DND-41 (cell line): Measurements from ENCODE around the gene BAHD1.

Source experiments
- ATAC-seq: fragments of 200-7000 bp; cut with Tn5 transposase; 3 replicates; pipeline ENCODE4 v1.9.1; 2021; ENCODE audit warnings: low read depth; ENCODE audit not compliant: insufficient read depth
- DNase-seq: peaks from one replicate; pipeline ENCODE4 v3.0.0-alpha.2; 2020
- H2AFZ ChIP-seq: 2 replicates; pipeline ENCODE4 v1.6.0; 2012; ENCODE audit warnings: low read depth, low read length
- H3K27ac ChIP-seq: 2 replicates; pipeline ENCODE4 v1.5.1; 2012; ENCODE audit warnings: low read length, inconsistent platforms
- H3K27me3 ChIP-seq: fragments of 200-600 bp; sonication (generic); 2 replicates; pipeline ENCODE4 v1.6.0; 2012; ENCODE audit warnings: low read length, mild to moderate bottlenecking, inconsistent platforms; ENCODE audit not compliant: insufficient read depth, poor library complexity
- H3K36me3 ChIP-seq: 2 replicates; pipeline ENCODE4 v1.5.1; 2012; ENCODE audit warnings: low read length, inconsistent platforms; ENCODE audit not compliant: insufficient read depth
- H3K4me1 ChIP-seq: 2 replicates; pipeline ENCODE4 v1.5.1; 2012; ENCODE audit warnings: mild to moderate bottlenecking, low read length; ENCODE audit not compliant: insufficient read depth
- H3K4me2 ChIP-seq: 2 replicates; pipeline ENCODE4 v1.6.0; 2012; ENCODE audit warnings: mild to moderate bottlenecking, moderate library complexity, low read length, inconsistent platforms; ENCODE audit not compliant: insufficient read depth
- H3K4me3 ChIP-seq, 2 experiments: fragments of 200-600 bp in 1 of 2; shearing (Covaris generic) in 1 of 2; 2 replicates each; pipeline ENCODE4 v1.5.1; 2012 to 2016; ENCODE audit warnings: inconsistent platforms in 2 of 2, low read length in 2 of 2, mild to moderate bottlenecking in 2 of 2, low read depth in 1 of 2, moderate library complexity in 1 of 2
- H3K79me2 ChIP-seq: 2 replicates; pipeline ENCODE4 v1.6.0; 2012; ENCODE audit warnings: low read length, inconsistent platforms; ENCODE audit not compliant: insufficient read depth
- H3K9ac ChIP-seq: 2 replicates; pipeline ENCODE4 v1.6.0; 2012; ENCODE audit warnings: low read depth, mild to moderate bottlenecking, inconsistent platforms, low read length, moderate library complexity
- H3K9me3 ChIP-seq: 2 replicates; pipeline ENCODE4 v1.5.1; 2012; ENCODE audit warnings: low read length, moderate library complexity, mild to moderate bottlenecking, inconsistent platforms; ENCODE audit not compliant: insufficient read depth, severe bottlenecking
- H4K20me1 ChIP-seq: 2 replicates; pipeline ENCODE4 v1.6.0; 2012; ENCODE audit warnings: low read length; ENCODE audit not compliant: insufficient read depth
- EZH2 ChIP-seq: IDR thresholded peaks from 3 replicates; pipeline ENCODE4 v1.6.1; 2012; ENCODE audit warnings: borderline replicate concordance, low read depth, mild to moderate bottlenecking, moderate library complexity, low read length, inconsistent platforms; ENCODE audit not compliant: severe bottlenecking
- TF ChIP-seq, protein P1 (sequence below): IDR thresholded peaks from 2 replicates; pipeline ENCODE4 v1.5.1; 2012; ENCODE audit warnings: borderline replicate concordance, low read length, moderate library complexity, mild to moderate bottlenecking; ENCODE audit not compliant: poor library complexity, severe bottlenecking; ENCODE audit errors: extremely low read depth

BAHD1 gene

DNA sequence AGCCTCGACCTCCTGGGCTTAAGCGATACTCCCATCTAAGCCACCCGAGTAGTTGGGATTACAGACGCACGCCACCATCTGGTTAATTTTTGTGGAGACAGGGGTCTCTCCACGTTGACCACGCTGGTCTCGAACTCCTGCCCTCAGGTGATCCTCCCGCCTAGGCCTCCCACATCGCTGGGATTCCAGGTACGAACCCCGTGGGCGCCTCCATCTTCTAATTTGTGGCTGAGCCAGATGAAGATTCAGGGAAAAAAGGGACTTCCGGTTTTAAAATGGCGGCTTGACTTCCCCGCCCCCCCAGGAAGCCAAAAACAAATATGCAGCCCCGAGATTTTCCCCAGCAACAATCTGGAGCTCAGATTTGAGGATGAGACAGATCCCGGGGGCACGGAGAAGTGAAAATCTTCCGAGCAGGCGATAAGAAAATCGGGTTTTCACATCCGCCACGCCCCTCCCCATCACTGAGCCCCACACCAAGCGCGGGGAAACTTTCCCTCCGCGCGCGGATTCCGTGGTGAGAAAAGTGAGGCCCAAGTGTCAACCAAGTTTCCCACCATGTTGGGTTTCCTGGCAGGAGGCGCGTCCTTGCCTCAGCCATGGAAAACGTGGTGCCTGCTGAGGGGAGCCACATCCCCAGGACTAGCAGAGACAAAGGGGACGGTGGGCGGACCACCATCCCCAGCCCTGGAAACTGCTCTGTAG lies 45.5 kb downstream of the BAHD1 start:
- Histone ChIP-seq H3K9me3 (no peaks in the 10 kb centered on the region), H3K4me2 (no peak overlapping the region), H3K36me3 (no peaks in the 10 kb centered on the region), H3K79me2 (no peaks in the 10 kb centered on the region), H3K27ac (no peak overlapping the region), H4K20me1 (no peaks in the 10 kb centered on the region), H3K27me3 (no peaks in the 10 kb centered on the region), H3K4me3 (no peak overlapping the region), H2AFZ (no peak overlapping the region), H3K9ac (no peak overlapping the region), H3K4me1 (no peaks in the 10 kb centered on the region)
- no peak for ATAC-seq
- DNase-seq, result no peak
- TF ChIP-seq EZH2, result no peak
- TF ChIP-seq, protein P1, sequence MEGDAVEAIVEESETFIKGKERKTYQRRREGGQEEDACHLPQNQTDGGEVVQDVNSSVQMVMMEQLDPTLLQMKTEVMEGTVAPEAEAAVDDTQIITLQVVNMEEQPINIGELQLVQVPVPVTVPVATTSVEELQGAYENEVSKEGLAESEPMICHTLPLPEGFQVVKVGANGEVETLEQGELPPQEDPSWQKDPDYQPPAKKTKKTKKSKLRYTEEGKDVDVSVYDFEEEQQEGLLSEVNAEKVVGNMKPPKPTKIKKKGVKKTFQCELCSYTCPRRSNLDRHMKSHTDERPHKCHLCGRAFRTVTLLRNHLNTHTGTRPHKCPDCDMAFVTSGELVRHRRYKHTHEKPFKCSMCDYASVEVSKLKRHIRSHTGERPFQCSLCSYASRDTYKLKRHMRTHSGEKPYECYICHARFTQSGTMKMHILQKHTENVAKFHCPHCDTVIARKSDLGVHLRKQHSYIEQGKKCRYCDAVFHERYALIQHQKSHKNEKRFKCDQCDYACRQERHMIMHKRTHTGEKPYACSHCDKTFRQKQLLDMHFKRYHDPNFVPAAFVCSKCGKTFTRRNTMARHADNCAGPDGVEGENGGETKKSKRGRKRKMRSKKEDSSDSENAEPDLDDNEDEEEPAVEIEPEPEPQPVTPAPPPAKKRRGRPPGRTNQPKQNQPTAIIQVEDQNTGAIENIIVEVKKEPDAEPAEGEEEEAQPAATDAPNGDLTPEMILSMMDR, result no peak

DNA sequence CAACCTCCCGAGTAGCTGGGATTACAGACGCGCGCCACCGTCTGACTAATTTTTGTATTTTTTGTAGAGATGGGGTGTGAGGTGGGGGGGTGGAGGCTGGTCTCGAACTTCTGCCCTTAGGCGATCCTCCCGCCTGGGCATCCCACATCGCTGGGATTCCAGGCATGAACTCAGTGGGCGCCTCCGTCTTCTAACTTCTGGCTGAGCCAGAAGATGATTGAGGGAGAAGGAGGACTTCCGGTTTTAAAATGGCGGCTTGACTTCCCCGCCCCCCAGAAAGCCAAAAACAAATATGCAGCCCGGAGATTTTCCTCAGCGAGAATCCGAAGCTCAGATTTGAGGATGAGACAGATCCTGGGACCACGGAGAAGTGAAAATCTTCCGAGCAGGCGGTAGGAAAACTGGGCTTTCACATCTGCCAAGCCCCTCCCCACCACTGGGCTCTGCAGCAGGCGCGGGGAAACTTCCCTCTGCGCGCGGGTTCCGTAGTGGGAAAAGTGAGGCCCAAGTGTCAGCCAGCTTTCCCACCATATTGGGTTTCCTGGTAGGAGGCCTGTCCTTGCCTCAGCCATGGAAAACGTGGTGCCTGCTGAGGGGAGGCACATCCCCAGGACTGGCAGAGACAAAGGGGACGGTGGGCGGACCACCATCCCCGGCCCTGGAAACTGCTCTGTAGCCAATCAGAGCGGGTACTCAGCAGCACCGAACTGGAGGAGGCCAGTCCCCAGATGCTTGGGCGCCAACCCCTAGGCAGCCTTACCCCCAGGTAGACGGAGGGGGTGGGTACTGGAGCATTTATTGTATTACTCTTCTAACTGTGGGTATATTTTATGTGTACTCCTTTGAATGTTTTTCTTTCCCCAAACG lies 47.3 kb downstream of the BAHD1 start:
- Histone ChIP-seq H2AFZ (no peak overlapping the region), H3K4me2 (no peak overlapping the region), H3K79me2 (no peaks in the 10 kb centered on the region), H3K4me1 (peaks cover 5% of the 10 kb centered on the region), H3K27me3 (no peaks in the 10 kb centered on the region), H3K4me3 (no peak overlapping the region), H3K9ac (no peak overlapping the region), H3K36me3 (no peaks in the 10 kb centered on the region), H3K27ac (no peak overlapping the region), H3K9me3 (no peaks in the 10 kb centered on the region), H4K20me1 (no peaks in the 10 kb centered on the region)
- TF ChIP-seq, protein P1, result no peak
- TF ChIP-seq EZH2, result no peak
- no peak for ATAC-seq
- DNase-seq, result no peak

DNA sequence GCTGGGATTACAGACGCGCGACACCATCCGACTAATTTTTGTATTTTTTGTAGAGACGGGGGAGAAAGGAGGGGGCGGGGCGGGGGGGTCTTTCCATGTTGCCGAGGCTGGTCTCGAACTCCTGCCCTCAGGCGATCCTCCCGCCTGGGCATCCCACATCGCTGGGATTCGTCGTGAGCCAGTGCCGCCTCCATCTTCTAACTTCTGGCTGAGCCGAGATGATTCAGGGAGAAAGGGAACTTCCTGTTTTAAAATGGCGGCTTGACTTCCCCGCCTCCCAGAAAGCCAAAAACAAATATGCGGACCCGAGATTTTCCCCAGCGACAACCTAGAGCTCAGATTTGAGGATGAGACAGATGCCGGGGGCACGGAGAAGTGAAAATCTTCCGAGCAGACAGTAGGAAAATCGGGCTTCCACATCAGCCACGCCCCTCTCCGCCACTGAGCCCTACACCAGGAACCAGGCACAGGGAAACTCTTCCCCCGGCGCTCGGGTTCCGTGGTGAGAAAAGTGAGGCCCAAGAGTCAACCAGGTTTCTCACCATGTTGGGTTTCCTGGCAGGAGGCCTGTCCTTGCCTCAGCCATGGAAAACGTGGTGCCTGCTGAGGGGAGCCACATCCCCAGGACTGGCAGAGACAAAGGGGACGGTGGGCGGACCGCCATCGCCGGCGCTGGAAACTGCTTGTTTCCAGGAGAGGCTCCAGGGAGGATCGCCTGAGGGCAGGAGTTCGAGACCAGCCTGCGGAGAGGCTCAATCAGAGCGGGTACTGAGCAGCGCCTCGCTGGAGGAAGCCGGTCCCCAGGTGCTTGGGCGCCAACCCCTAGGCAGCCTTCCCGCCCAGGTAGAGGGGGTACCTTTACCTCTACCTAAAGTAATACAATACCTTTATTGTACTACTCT lies 48.8 kb downstream of the BAHD1 start:
- no peak for DNase-seq

More for the DNA sequence above, 48.8 kb downstream of the BAHD1 start:
- Histone ChIP-seq H3K27ac (no peak overlapping the region), H2AFZ (no peak overlapping the region), H3K4me3 (no peak overlapping the region), H4K20me1 (no peaks in the 10 kb centered on the region), H3K9me3 (no peaks in the 10 kb centered on the region), H3K4me1 (peaks cover 16% of the 10 kb centered on the region), H3K4me2 (no peak overlapping the region), H3K36me3 (no peaks in the 10 kb centered on the region), H3K79me2 (no peaks in the 10 kb centered on the region), H3K27me3 (no peaks in the 10 kb centered on the region), H3K9ac (no peak overlapping the region)
- no peak for ATAC-seq
- TF ChIP-seq, protein P1, result no peak
- TF ChIP-seq EZH2, result no peak
